ENCODE results near the gene B3GAT1. TPM values are rescaled to one million over a fixed set of nuclear protein-coding genes. Genes with fewer than 3 reads are reported as not detected.
"Not testable (repeated sequence)": the region's sequence is repeated elsewhere in the genome, so short reads cannot be mapped to it uniquely, and the experiment has no call there.

The B3GAT1 gene
- total RNA-seq, 2 donors from 2014 or later, result 0.09 to 0.23 TPM

GRCh38 chr11:134345237-134345550 is 66.8 kb downstream of the B3GAT1 start:
- no peaks in the 10 kb centered on the region for H3K36me3 Mint-ChIP-seq
- ATAC-seq (no peak), DNase-seq (ENCODE audit: low spot score in 2 of 2) (no peak)
- H3K9me3 Mint-ChIP-seq, result no peaks in the 10 kb centered on the region
- no peak overlapping the region for H3K27ac Mint-ChIP-seq

- not testable (repeated sequence) for DNase-seq (ENCODE audit: low spot score in 2 of 2); H3K9me3 Mint-ChIP-seq; H3K36me3 Mint-ChIP-seq; H3K27ac Mint-ChIP-seq
- peak in 1 of 2 donors; percentile 18 for ATAC-seq
Measured at GRCh38 chr11:134344497-134345236, 67.4 kb downstream of the B3GAT1 start.

- ATAC-seq (no peak), DNase-seq (ENCODE audit: low spot score in 2 of 2) (no peak)
- no peaks in the 10 kb centered on the region for H3K36me3 Mint-ChIP-seq
- no peaks in the 10 kb centered on the region for H3K9me3 Mint-ChIP-seq
- H3K27ac Mint-ChIP-seq, result no peak overlapping the region
Measured at GRCh38 chr11:134343646-134344045, 68.4 kb downstream of the B3GAT1 start.

GRCh38 chr11:134342572-134343340 is 69.3 kb downstream of the B3GAT1 start:
- DNase-seq (ENCODE audit: low spot score in 2 of 2) (no peak), ATAC-seq (no peak)
- Mint-ChIP-seq H3K36me3 (no peaks in the 10 kb centered on the region), H3K9me3 (no peaks in the 10 kb centered on the region), H3K27ac (no peak overlapping the region)

- DNase-seq (ENCODE audit: low spot score in 2 of 2), result no peak
- Mint-ChIP-seq H3K27ac (no peak overlapping the region), H3K9me3 (no peaks in the 10 kb centered on the region), H3K36me3 (no peaks in the 10 kb centered on the region)
- no peak for ATAC-seq
Measured at GRCh38 chr11:134341805-134342571, 70.1 kb downstream of the B3GAT1 start.

GRCh38 chr11:134340354-134340964 is 71.6 kb downstream of the B3GAT1 start:
- Mint-ChIP-seq H3K27ac (no peak overlapping the region), H3K36me3 (no peaks in the 10 kb centered on the region), H3K9me3 (no peaks in the 10 kb centered on the region)
- DNase-seq (ENCODE audit: low spot score in 2 of 2) (no peak), ATAC-seq (no peak)

- Mint-ChIP-seq H3K36me3 (no peaks in the 10 kb centered on the region), H3K27ac (no peak overlapping the region)
Measured at GRCh38 chr11:134339756-134340155, 72.3 kb downstream of the B3GAT1 start.

GRCh38 chr11:134338654-134339053 is 73.4 kb downstream of the B3GAT1 start:
- no peaks in the 10 kb centered on the region for H3K9me3 Mint-ChIP-seq
- no peak for ATAC-seq

More at GRCh38 chr11:134339756-134340155, 72.3 kb downstream of the B3GAT1 start:
- no peaks in the 10 kb centered on the region for H3K9me3 Mint-ChIP-seq
- ATAC-seq (no peak), DNase-seq (ENCODE audit: low spot score in 2 of 2) (no peak)

GRCh38 chr11:134338068-134338467 is 74.0 kb downstream of the B3GAT1 start:
- no peak for ATAC-seq
- DNase-seq (ENCODE audit: low spot score in 2 of 2), result no peak
- no peaks in the 10 kb centered on the region for H3K36me3 Mint-ChIP-seq
- H3K27ac Mint-ChIP-seq, result no peak overlapping the region
- no peaks in the 10 kb centered on the region for H3K9me3 Mint-ChIP-seq

More at GRCh38 chr11:134338654-134339053, 73.4 kb downstream of the B3GAT1 start:
- H3K27ac Mint-ChIP-seq, result no peak overlapping the region
- H3K36me3 Mint-ChIP-seq, result no peaks in the 10 kb centered on the region
- DNase-seq (ENCODE audit: low spot score in 2 of 2), result no peak

- Mint-ChIP-seq H3K36me3 (no peaks in the 10 kb centered on the region), H3K9me3 (no peaks in the 10 kb centered on the region), H3K27ac (no peak overlapping the region)
- no peak for ATAC-seq
- no peak for DNase-seq (ENCODE audit: low spot score in 2 of 2)
Measured at GRCh38 chr11:134337051-134337450, 75.0 kb downstream of the B3GAT1 start.

GRCh38 chr11:134334796-134335571 is 77.1 kb downstream of the B3GAT1 start:
- Mint-ChIP-seq H3K27ac (no peak overlapping the region), H3K9me3 (no peaks in the 10 kb centered on the region), H3K36me3 (no peaks in the 10 kb centered on the region)
- no peak for ATAC-seq
- no peak for DNase-seq (ENCODE audit: low spot score in 2 of 2)

GRCh38 chr11:134333946-134334345 is 78.1 kb downstream of the B3GAT1 start:
- Mint-ChIP-seq H3K9me3 (no peaks in the 10 kb centered on the region), H3K36me3 (no peaks in the 10 kb centered on the region), H3K27ac (no peak overlapping the region)
- no peak for ATAC-seq
- DNase-seq (ENCODE audit: low spot score in 2 of 2), result no peak

GRCh38 chr11:134333312-134333711 is 78.7 kb downstream of the B3GAT1 start:
- DNase-seq (ENCODE audit: low spot score in 2 of 2) (no peak), ATAC-seq (no peak)
- Mint-ChIP-seq H3K27ac (no peak overlapping the region), H3K36me3 (no peaks in the 10 kb centered on the region), H3K9me3 (no peaks in the 10 kb centered on the region)

- DNase-seq (ENCODE audit: low spot score in 2 of 2), result no peak
- no peaks in the 10 kb centered on the region for H3K36me3 Mint-ChIP-seq
- no peak overlapping the region for H3K27ac Mint-ChIP-seq
- H3K9me3 Mint-ChIP-seq, result no peaks in the 10 kb centered on the region
- no peak for ATAC-seq
Measured at GRCh38 chr11:134332782-134333181, 79.3 kb downstream of the B3GAT1 start.

GRCh38 chr11:134332189-134332631 is 79.8 kb downstream of the B3GAT1 start:
- DNase-seq (ENCODE audit: low spot score in 2 of 2), result no peak
- Mint-ChIP-seq H3K27ac (no peak overlapping the region), H3K36me3 (no peaks in the 10 kb centered on the region), H3K9me3 (no peaks in the 10 kb centered on the region)
- ATAC-seq, result peak; percentile 38 to 46

All from activated naive CD4-positive, alpha-beta T cell treated with anti-CD3 and anti-CD28 coated beads, Interleukin-2, amount 50 U/mL, for 72 hours (primary cell).